NCI-H1092 (cell line): Measurements from ENCODE around the gene SLC6A3.
A peak's percentile ranks its signal among the peaks of the same experiment; 100 is the strongest.
"Not testable (repeated sequence)": the region's sequence is repeated elsewhere in the genome, so short reads cannot be mapped to it uniquely, and the experiment has no call there.

Source experiments
- DNase-seq: peaks from one replicate; lab custom pipeline; 2025; lab: John Stamatoyannopoulos, UW

The SLC6A3 gene

GRCh38 chr5:1477341-1477740 is 32.1 kb upstream of the SLC6A3 start:
- DNase-seq = no peak

GRCh38 chr5:1476967-1477310 is 31.7 kb upstream of the SLC6A3 start:
- DNase-seq = no peak

GRCh38 chr5:1476181-1476966 is 31.1 kb upstream of the SLC6A3 start:
- DNase-seq = no peak

GRCh38 chr5:1475544-1475900 is 30.3 kb upstream of the SLC6A3 start:
- DNase-seq = not testable (repeated sequence)

GRCh38 chr5:1474866-1475543 is 29.8 kb upstream of the SLC6A3 start:
- no peak for DNase-seq

- no peak for DNase-seq
Measured at GRCh38 chr5:1474183-1474839, 29.1 kb upstream of the SLC6A3 start.

- DNase-seq = no peak
Measured at GRCh38 chr5:1473746-1474145, 28.5 kb upstream of the SLC6A3 start.

- no peak for DNase-seq
Measured at GRCh38 chr5:1472964-1473628, 27.9 kb upstream of the SLC6A3 start.

- DNase-seq = no peak
Measured at GRCh38 chr5:1471997-1472963, 27.0 kb upstream of the SLC6A3 start.

GRCh38 chr5:1471240-1471853 is 26.1 kb upstream of the SLC6A3 start:
- no peak for DNase-seq

GRCh38 chr5:1470762-1471211 is 25.5 kb upstream of the SLC6A3 start:
- DNase-seq = no peak

GRCh38 chr5:1468629-1469527 is 23.6 kb upstream of the SLC6A3 start:
- DNase-seq = no peak

GRCh38 chr5:1468247-1468612 is 23.0 kb upstream of the SLC6A3 start:
- DNase-seq = peak; percentile 9

GRCh38 chr5:1467341-1468246 is 22.4 kb upstream of the SLC6A3 start:
- DNase-seq = no peak

GRCh38 chr5:1466631-1467265 is 21.5 kb upstream of the SLC6A3 start:
- DNase-seq = no peak

- no peak for DNase-seq
Measured at GRCh38 chr5:1465966-1466471, 20.8 kb upstream of the SLC6A3 start.

GRCh38 chr5:1465117-1465516 is 19.9 kb upstream of the SLC6A3 start:
- DNase-seq = no peak

GRCh38 chr5:1464511-1464910 is 19.3 kb upstream of the SLC6A3 start:
- DNase-seq = no peak
